GM12878 (cell line): ENCODE measurements around the gene VSTM2L. TPM values are rescaled to one million over a fixed set of nuclear protein-coding genes. Genes with fewer than 3 reads are reported as not detected.

Source experiments
- ATAC-seq: fragments of 200-7000 bp; cut with Tn5 transposase; 3 replicates; pipeline ENCODE4 v1.9.1; 2020; ENCODE audit warnings: mild to moderate bottlenecking, moderate library complexity
- BruUV-seq: library from RNA; stranded (reverse); fragments of 400-500 nt; replicated peaks from 2 replicates; lab custom pipeline; 2021; lab: Mats Ljungman, UMichigan
- CTCF ChIA-PET: fragments of 300-600 bp; sonication (Branson Sonifier 250); formaldehyde crosslinking; extraction: SDS; loops from one replicate; lab custom pipeline; 2021; ENCODE audit warnings: inconsistent platforms; lab: Yijun Ruan, JAX
- POLR2A ChIA-PET: fragments of 350-600 bp; formaldehyde crosslinking; extraction: SDS; loops from one replicate; lab custom pipeline; 2021; ENCODE audit warnings: inconsistent platforms; lab: Charles Lee
- RAD21 ChIA-PET: fragments of 300-600 bp; sonication (Branson Sonifier 250); formaldehyde crosslinking; loops from one replicate; lab custom pipeline; 2023; ENCODE audit warnings: antibody characterized with exemption; ENCODE audit not compliant: unreplicated experiment; lab: Charles Lee
- SMC1A ChIA-PET: fragments of 300-600 bp; sonication (Branson Sonifier 250); formaldehyde crosslinking; loops from one replicate; lab custom pipeline; 2023; ENCODE audit not compliant: unreplicated experiment, uncharacterized antibody; lab: Charles Lee
- DNase-seq: peaks from one replicate; pipeline ENCODE4 v3.0.0-alpha.2; 2011; ENCODE audit warnings: low read depth, low spot score
- FAIRE-seq: peaks from 3 replicates; lab custom pipeline; 2011; peaks lifted over from hg19 to GRCh38; lab: Jason Lieb, UNC
- H2AFZ ChIP-seq: 2 replicates; pipeline ENCODE4 v1.6.0; 2011; ENCODE audit warnings: low read depth, low read length, control low read depth; ENCODE audit not compliant: control insufficient read depth
- H3K27ac ChIP-seq: 2 replicates; pipeline ENCODE4 v1.5.1; 2011; ENCODE audit warnings: control low read depth; ENCODE audit not compliant: control insufficient read depth, insufficient read depth
- H3K27me3 ChIP-seq, 2 experiments: replicated peaks in 1 of 2; 2 replicates each; pipeline versions ENCODE4 v1.6.0 to v1.6.1; 2011; ENCODE audit warnings: low read length in 1 of 2; ENCODE audit not compliant: control insufficient read depth in 2 of 2, insufficient read depth in 2 of 2
- H3K36me3 ChIP-seq, 2 experiments: 2 replicates each; pipeline ENCODE4 v1.5.1; 2011; ENCODE audit warnings: low read length in 1 of 2; ENCODE audit not compliant: control insufficient read depth in 2 of 2, insufficient read depth in 2 of 2
- H3K4me1 ChIP-seq: 2 replicates; pipeline ENCODE4 v1.6.1; 2011; ENCODE audit warnings: mild to moderate bottlenecking, low read length, moderate library complexity, mixed read lengths; ENCODE audit not compliant: control insufficient read depth, insufficient read depth
- H3K4me2 ChIP-seq: 2 replicates; pipeline ENCODE4 v1.6.0; 2011; ENCODE audit warnings: control low read depth; ENCODE audit not compliant: control insufficient read depth, insufficient read depth
- H3K4me3 ChIP-seq: fragments of 200-600 bp; sonication (generic); 2 replicates; pipeline ENCODE4 v1.5.1; 2016
- H3K79me2 ChIP-seq: 2 replicates; pipeline ENCODE4 v1.6.0; 2011; ENCODE audit warnings: low read length; ENCODE audit not compliant: control insufficient read depth, insufficient read depth
- H3K9ac ChIP-seq: 2 replicates; pipeline ENCODE4 v1.8.0; 2011; ENCODE audit warnings: low read length, control low read depth, mixed read lengths; ENCODE audit not compliant: control insufficient read depth, insufficient read depth
- H3K9me3 ChIP-seq: replicated peaks from 3 replicates; pipeline ENCODE4 v1.5.1; 2011; ENCODE audit warnings: mild to moderate bottlenecking, low read length; ENCODE audit not compliant: control insufficient read depth, insufficient read depth
- H4K20me1 ChIP-seq: 2 replicates; pipeline ENCODE4 v1.6.0; 2011; ENCODE audit not compliant: control insufficient read depth, insufficient read depth
- REST ChIP-seq: IDR thresholded peaks from 2 replicates; pipeline ENCODE4 v1.6.1; 2012; ENCODE audit warnings: mild to moderate bottlenecking, low read depth, low read length
- ZNF592 ChIP-seq: fragments of 450-650 bp; IDR thresholded peaks from 2 replicates; pipeline ENCODE4 v1.6.1; 2017; ENCODE audit warnings: mild to moderate bottlenecking, moderate library complexity
- WGBS: methylation state at CpG from one replicate; pipeline ENCODE4 v1.1.6; 2016; ENCODE audit warnings: low lambda C conversion rate; ENCODE audit not compliant: insufficient replicate concordance, insufficient coverage; ENCODE audit errors: missing lambda C conversion rate; 5-methylcytosine and 5-hydroxymethylcytosine counted together
- in situ Hi-C: fragments of 300-500 bp; cut with MboI; formaldehyde crosslinking; loops from 9 replicates; pipeline ENCODE4 v1.14.3; 2018; ENCODE audit warnings: mixed read lengths
- intact Hi-C: fragments of 100-400 bp; cut with micrococcal nuclease; formaldehyde crosslinking; loops from one replicate; pipeline ENCODE4 v1.14.2; 2022; ENCODE audit not compliant: unreplicated experiment
- polyA plus RNA-seq, 11 experiments: library from polyadenylated mRNA; depleted of rRNA in 4 of 11; unstranded in 6 of 11; stranded (reverse) in 5 of 11; fragments of >200 nt; fragmentation: Nextera tagmentation in 4 of 11; fragmentation: Illumina TruSeq in 1 of 11; extraction: Ambion mirVana in 4 of 11; extraction: Trizol in 1 of 11; gene quantifications; 1 replicate in 1 of 11; 2 replicates in 10 of 11; pipeline versions ENCODE4 v1.2.1 to v1.2.3, GENCODE V29; 2011 to 2016; ENCODE audit warnings: inconsistent platforms in 2 of 11, missing spikeins in 2 of 11, low read depth in 1 of 11
- total RNA-seq, 4 experiments: library from RNA; depleted of rRNA in 3 of 4; stranded (reverse); fragments of >200 nt in 3 of 4; fragmentation: Illumina TruSeq in 1 of 4; extraction: Trizol in 1 of 4; gene quantifications; 2 replicates each; pipeline versions ENCODE4 v1.2.1 to v1.2.3, GENCODE V29; 2013 to 2021
- TF ChIP-seq, protein P1 (sequence below): fragments of 450-650 bp; formaldehyde crosslinking; IDR thresholded peaks from 2 replicates; pipeline ENCODE4 v1.4.0; 2020; ENCODE audit warnings: mild to moderate bottlenecking, moderate library complexity

The VSTM2L gene
- total and polyA plus RNA-seq, 10 of the 15 experiments (the other 5 are each of a cell fraction or from before 2014, with no cell fraction given), result 0.05 to 1.5 (median 0.63) TPM; not detected in 2

GRCh38 chr20:37971561-37972127 lies 68.7 kb downstream of the VSTM2L start:
- in situ Hi-C loops, result no loop called here
- ChIA-PET CTCF (no interaction called here), RAD21 (no interaction called here)
- Histone ChIP-seq H4K20me1 (no peaks in the 10 kb centered on the region), H3K9me3 (no peaks in the 10 kb centered on the region; the same call in 2 of the 3 replicates), H3K36me3 (no peaks in the 10 kb centered on the region), H3K79me2 (no peaks in the 10 kb centered on the region)
- 77% methylated on average over 5 of the region's 5 CpGs for WGBS
- ATAC-seq, result no peak
- TF ChIP-seq REST (no peak), ZNF592 (no peak)
- TF ChIP-seq, protein P1, sequence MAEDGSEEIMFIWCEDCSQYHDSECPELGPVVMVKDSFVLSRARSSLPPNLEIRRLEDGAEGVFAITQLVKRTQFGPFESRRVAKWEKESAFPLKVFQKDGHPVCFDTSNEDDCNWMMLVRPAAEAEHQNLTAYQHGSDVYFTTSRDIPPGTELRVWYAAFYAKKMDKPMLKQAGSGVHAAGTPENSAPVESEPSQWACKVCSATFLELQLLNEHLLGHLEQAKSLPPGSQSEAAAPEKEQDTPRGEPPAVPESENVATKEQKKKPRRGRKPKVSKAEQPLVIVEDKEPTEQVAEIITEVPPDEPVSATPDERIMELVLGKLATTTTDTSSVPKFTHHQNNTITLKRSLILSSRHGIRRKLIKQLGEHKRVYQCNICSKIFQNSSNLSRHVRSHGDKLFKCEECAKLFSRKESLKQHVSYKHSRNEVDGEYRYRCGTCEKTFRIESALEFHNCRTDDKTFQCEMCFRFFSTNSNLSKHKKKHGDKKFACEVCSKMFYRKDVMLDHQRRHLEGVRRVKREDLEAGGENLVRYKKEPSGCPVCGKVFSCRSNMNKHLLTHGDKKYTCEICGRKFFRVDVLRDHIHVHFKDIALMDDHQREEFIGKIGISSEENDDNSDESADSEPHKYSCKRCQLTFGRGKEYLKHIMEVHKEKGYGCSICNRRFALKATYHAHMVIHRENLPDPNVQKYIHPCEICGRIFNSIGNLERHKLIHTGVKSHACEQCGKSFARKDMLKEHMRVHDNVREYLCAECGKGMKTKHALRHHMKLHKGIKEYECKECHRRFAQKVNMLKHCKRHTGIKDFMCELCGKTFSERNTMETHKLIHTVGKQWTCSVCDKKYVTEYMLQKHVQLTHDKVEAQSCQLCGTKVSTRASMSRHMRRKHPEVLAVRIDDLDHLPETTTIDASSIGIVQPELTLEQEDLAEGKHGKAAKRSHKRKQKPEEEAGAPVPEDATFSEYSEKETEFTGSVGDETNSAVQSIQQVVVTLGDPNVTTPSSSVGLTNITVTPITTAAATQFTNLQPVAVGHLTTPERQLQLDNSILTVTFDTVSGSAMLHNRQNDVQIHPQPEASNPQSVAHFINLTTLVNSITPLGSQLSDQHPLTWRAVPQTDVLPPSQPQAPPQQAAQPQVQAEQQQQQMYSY, result no peak
- TF ChIP-seq, all 136 proteins: peak for 0
- no peaks in the 10 kb centered on the region; the same call in 1 of the 2 replicates for H3K4me1 ChIP-seq
- no peaks in the 10 kb centered on the region for H3K27me3 ChIP-seq
- intact Hi-C loops, result no loop called here
- no peak overlapping the region for H3K4me2 ChIP-seq
- no peak overlapping the region for H3K9ac ChIP-seq
- no peak overlapping the region for H3K4me3 ChIP-seq
- POLR2A ChIA-PET, result no interaction called here
- no peak overlapping the region for H3K27ac ChIP-seq
- no peak overlapping the region for H2AFZ ChIP-seq
- DNase-seq (no peak), FAIRE-seq (no peak)
- SMC1A ChIA-PET, result interaction anchor here (1.2 to 1.6 kb wide), 2 partner anchors 16 to 20 kb away, joined by 3 to 4 read pairs; no protein-coding TSS in a partner anchor
- BruUV-seq, result no TSS peak
